GM12878 (cell line): ENCODE results near the gene MFAP1. TPM values are rescaled to one million over a fixed set of nuclear protein-coding genes. Genes with fewer than 3 reads are reported as not detected.
A peak's percentile ranks its signal among the peaks of the same experiment; 100 is the strongest.

Source experiments
- ATF2 ChIP-seq: IDR thresholded peaks from 2 replicates; pipeline ENCODE4 v1.6.1; 2012; ENCODE audit warnings: low read length, inconsistent platforms
- BACH1 ChIP-seq: fragments of 450-650 bp; IDR thresholded peaks from 2 replicates; pipeline ENCODE4 v1.6.1; 2017; ENCODE audit warnings: mild to moderate bottlenecking, borderline replicate concordance
- BHLHE40 ChIP-seq, 2 experiments: fragments of 450-650 bp in 1 of 2; IDR thresholded peaks; 2 replicates each; pipeline ENCODE4 v1.6.1; 2011 to 2017; ENCODE audit warnings: low read depth in 2 of 2, borderline replicate concordance in 1 of 2, improper control_type of control experiment in 1 of 2, low read length in 1 of 2, mild to moderate bottlenecking in 1 of 2
- CBFB ChIP-seq: IDR thresholded peaks from 2 replicates; pipeline ENCODE4 v1.6.1; 2016; ENCODE audit warnings: antibody characterized with exemption, low read depth
- CBX5 ChIP-seq: sonication (generic); IDR thresholded peaks from 2 replicates; pipeline ENCODE4 v1.6.1; 2016; ENCODE audit warnings: low read depth, moderate library complexity, mild to moderate bottlenecking, inconsistent platforms
- CHD2 ChIP-seq: IDR thresholded peaks from 2 replicates; pipeline ENCODE4 v1.6.1; 2011; ENCODE audit warnings: low read depth, low read length, improper control_type of control experiment, borderline replicate concordance
- CREM ChIP-seq: IDR thresholded peaks from 2 replicates; pipeline ENCODE4 v1.6.1; 2014; ENCODE audit warnings: antibody characterized with exemption, low read depth
- EED ChIP-seq: sonication (generic); IDR thresholded peaks from 2 replicates; pipeline ENCODE4 v1.6.1; 2016; ENCODE audit warnings: antibody characterized with exemption, low read depth
- FOXM1 ChIP-seq: IDR thresholded peaks from 2 replicates; pipeline ENCODE4 v1.6.1; 2012; ENCODE audit warnings: low read depth, mild to moderate bottlenecking, inconsistent platforms, low read length, moderate library complexity
- IKZF1 ChIP-seq: fragments of 450-650 bp; conservative IDR thresholded peaks from 2 replicates; pipeline ENCODE4 v1.6.1; 2017; ENCODE audit warnings: antibody characterized with exemption, mild to moderate bottlenecking
- IKZF2 ChIP-seq, 2 experiments: fragments of 450-650 bp; IDR thresholded peaks; 2 replicates each; pipeline ENCODE4 v1.6.1; 2017; ENCODE audit warnings: mild to moderate bottlenecking in 2 of 2, moderate library complexity in 2 of 2
- IRF5 ChIP-seq: fragments of 450-650 bp; IDR thresholded peaks from 2 replicates; pipeline ENCODE4 v1.6.1; 2017; ENCODE audit warnings: borderline replicate concordance
- NFIC ChIP-seq: IDR thresholded peaks from 2 replicates; pipeline ENCODE4 v1.6.1; 2012; ENCODE audit warnings: low read depth, mild to moderate bottlenecking, inconsistent platforms, low read length, moderate library complexity
- NR2F1 ChIP-seq: fragments of 450-650 bp; conservative IDR thresholded peaks from 2 replicates; pipeline ENCODE4 v1.6.1; 2017; ENCODE audit warnings: mild to moderate bottlenecking
- POLR2A ChIP-seq: IDR thresholded peaks from 2 replicates; pipeline ENCODE4 v1.6.1; 2011; ENCODE audit warnings: low read depth, mild to moderate bottlenecking, low read length
- POLR2AphosphoS5 ChIP-seq: IDR thresholded peaks from 2 replicates; pipeline ENCODE4 v1.6.1; 2011; ENCODE audit warnings: mild to moderate bottlenecking, low read length, inconsistent platforms
- PRDM15 ChIP-seq: fragments of 450-650 bp; formaldehyde crosslinking; IDR thresholded peaks from 2 replicates; pipeline ENCODE4 v1.4.0; 2020; ENCODE audit warnings: mild to moderate bottlenecking, moderate library complexity
- SMARCA5 ChIP-seq: fragments of 450-650 bp; IDR thresholded peaks from 2 replicates; pipeline ENCODE4 v1.6.1; 2017; ENCODE audit warnings: mild to moderate bottlenecking
- TARDBP ChIP-seq: IDR thresholded peaks from 2 replicates; pipeline ENCODE4 v1.6.1; 2016; ENCODE audit warnings: borderline replicate concordance
- ZNF217 ChIP-seq: fragments of 450-650 bp; IDR thresholded peaks from 2 replicates; pipeline ENCODE4 v1.6.1; 2017; ENCODE audit warnings: antibody characterized with exemption, mild to moderate bottlenecking
- ZNF384 ChIP-seq: IDR thresholded peaks from 2 replicates; pipeline ENCODE4 v1.6.1; 2012; ENCODE audit warnings: low read depth, mild to moderate bottlenecking, low read length, improper control_type of control experiment, borderline replicate concordance
- ZZZ3 ChIP-seq: IDR thresholded peaks from 2 replicates; pipeline ENCODE4 v1.6.1; 2011; ENCODE audit warnings: low read depth; ENCODE audit not compliant: control insufficient read depth, insufficient read length
- polyA plus RNA-seq, 11 experiments: library from polyadenylated mRNA; depleted of rRNA in 4 of 11; unstranded in 6 of 11; stranded (reverse) in 5 of 11; fragments of >200 nt; fragmentation: Nextera tagmentation in 4 of 11; fragmentation: Illumina TruSeq in 1 of 11; extraction: Ambion mirVana in 4 of 11; extraction: Trizol in 1 of 11; gene quantifications; 1 replicate in 1 of 11; 2 replicates in 10 of 11; pipeline versions ENCODE4 v1.2.1 to v1.2.3, GENCODE V29; 2011 to 2016; ENCODE audit warnings: inconsistent platforms in 2 of 11, missing spikeins in 2 of 11, low read depth in 1 of 11
- total RNA-seq, 4 experiments: library from RNA; depleted of rRNA in 3 of 4; stranded (reverse); fragments of >200 nt in 3 of 4; fragmentation: Illumina TruSeq in 1 of 4; extraction: Trizol in 1 of 4; gene quantifications; 2 replicates each; pipeline versions ENCODE4 v1.2.1 to v1.2.3, GENCODE V29; 2013 to 2021
- TF ChIP-seq, protein P1 (sequence below): fragments of 450-650 bp; IDR thresholded peaks from 2 replicates; pipeline ENCODE4 v1.6.1; 2016; ENCODE audit warnings: mild to moderate bottlenecking

The MFAP1 gene
- total and polyA plus RNA-seq, 10 of the 15 experiments (the other 5 are each of a cell fraction or from before 2014, with no cell fraction given): 24.5 to 67.3 (median 47.4) TPM

- TF ChIP-seq ZNF217 (peak; percentile 77; the same call in 1 of the 2 replicates), FOXM1 (peak; percentile 75; the same call in 1 of the 2 replicates), CBFB (peak; percentile 96; the same call in 1 of the 2 replicates), ZZZ3 (no peak), CREM (peak; percentile 63), IKZF1 (peak; percentile 92), IRF5 (peak; percentile 66; the same call in 1 of the 2 replicates), ZNF384 (no peak), BACH1 (peak; percentile 69; the same call in 1 of the 2 replicates), IKZF2 (IDR thresholded peaks at IDR 0.05) (peak; percentile 90 to 94), NR2F1 (peak; percentile 99), EED (peak; percentile 90), CBX5 (peak; percentile 87), BHLHE40 (IDR thresholded peaks at IDR 0.05; ENCODE audit: borderline replicate concordance in 1 of 2, low read depth in 2 of 2, low read length in 1 of 2) (peak; percentile 60 to 83; a peak in 2 of 4 replicates), CHD2 (no peak), TARDBP (no peak), ATF2 (0 out of 2 replicates have a peak, but pooled peaks have one; percentile 19), NFIC (peak; percentile 27; the same call in 1 of the 2 replicates), PRDM15 (CRISPR knock-in tag) (no peak), POLR2A (no peak; the same call in 1 of the 2 replicates), SMARCA5 (peak; percentile 90; the same call in 1 of the 2 replicates), POLR2AphosphoS5 (0 out of 2 replicates have a peak, but pooled peaks have one; percentile 35)
- TF ChIP-seq, protein P1, sequence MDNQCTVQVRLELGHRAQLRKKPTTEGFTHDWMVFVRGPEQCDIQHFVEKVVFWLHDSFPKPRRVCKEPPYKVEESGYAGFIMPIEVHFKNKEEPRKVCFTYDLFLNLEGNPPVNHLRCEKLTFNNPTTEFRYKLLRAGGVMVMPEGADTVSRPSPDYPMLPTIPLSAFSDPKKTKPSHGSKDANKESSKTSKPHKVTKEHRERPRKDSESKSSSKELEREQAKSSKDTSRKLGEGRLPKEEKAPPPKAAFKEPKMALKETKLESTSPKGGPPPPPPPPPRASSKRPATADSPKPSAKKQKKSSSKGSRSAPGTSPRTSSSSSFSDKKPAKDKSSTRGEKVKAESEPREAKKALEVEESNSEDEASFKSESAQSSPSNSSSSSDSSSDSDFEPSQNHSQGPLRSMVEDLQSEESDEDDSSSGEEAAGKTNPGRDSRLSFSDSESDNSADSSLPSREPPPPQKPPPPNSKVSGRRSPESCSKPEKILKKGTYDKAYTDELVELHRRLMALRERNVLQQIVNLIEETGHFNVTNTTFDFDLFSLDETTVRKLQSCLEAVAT: peak; percentile 95
Observed at GRCh38 chr15:43777267-43777914, 47.1 kb downstream of the MFAP1 start (continued).
